Measurements from ENCODE around the gene ZNHIT2. TPM values are rescaled to one million over a fixed set of nuclear protein-coding genes. Genes with fewer than 3 reads are reported as not detected.

ZNHIT2 gene
- total and polyA plus RNA-seq, 2 of the 13 experiments (the other 11 are each of a cell fraction or from before 2014, with no cell fraction given) = 1.1 to 6.5 TPM

DNA sequence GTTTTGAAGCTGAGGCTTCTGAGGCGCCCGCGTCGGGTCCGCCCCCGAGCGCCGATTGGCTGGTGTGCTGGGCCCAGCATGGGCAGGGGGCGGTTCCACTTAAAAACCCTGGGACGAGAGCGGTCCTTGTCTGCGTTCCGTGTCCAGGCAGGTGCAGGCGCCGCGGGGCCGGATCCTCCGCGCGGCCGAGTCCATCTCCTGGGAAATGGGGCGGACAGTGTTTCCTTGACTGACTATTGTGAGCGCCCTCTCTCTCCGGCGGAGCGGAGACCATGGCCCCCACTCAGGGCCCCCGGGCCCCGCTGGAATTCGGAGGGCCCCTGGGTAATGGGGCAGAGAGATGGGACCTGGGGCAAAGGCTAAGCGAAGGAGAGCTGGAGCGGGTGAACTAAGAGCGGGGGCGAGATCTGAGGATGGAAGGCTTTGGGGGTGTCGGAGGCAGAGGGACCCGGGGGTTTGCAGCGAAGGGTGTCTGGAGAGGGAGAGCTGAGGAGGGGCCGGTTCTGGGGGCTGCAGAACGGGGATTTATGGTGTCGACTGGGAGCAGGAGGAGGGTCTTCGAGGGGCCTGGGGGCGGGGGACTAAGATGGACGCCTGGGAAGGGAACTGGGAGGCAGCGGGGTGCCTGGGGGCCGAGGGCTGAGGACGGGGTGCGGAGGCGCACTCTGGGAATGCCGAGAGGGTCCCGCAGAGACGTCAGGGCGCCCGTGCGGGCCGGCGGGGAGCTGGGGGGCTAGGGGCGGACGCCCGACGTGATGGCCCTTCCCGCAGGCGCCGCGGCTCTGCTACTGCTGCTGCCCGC, 5.6 kb downstream of the ZNHIT2 start, which contains the start of gene TM7SF2 (continued):
- no peak for TF ChIP-seq ZNF17 (CRISPR knock-in tag; IDR thresholded peaks at IDR 0.05)
- no peak for TF ChIP-seq ZSCAN9 (CRISPR knock-in tag; IDR thresholded peaks at IDR 0.05; ENCODE audit: borderline replicate concordance)
- no peak for TF ChIP-seq ISX (CRISPR knock-in tag; conservative IDR thresholded peaks at IDR 0.05)
- TF ChIP-seq NCOR1 (IDR thresholded peaks at IDR 0.05; ENCODE audit: borderline replicate concordance, low read length) = no peak
- TF ChIP-seq, protein P1, sequence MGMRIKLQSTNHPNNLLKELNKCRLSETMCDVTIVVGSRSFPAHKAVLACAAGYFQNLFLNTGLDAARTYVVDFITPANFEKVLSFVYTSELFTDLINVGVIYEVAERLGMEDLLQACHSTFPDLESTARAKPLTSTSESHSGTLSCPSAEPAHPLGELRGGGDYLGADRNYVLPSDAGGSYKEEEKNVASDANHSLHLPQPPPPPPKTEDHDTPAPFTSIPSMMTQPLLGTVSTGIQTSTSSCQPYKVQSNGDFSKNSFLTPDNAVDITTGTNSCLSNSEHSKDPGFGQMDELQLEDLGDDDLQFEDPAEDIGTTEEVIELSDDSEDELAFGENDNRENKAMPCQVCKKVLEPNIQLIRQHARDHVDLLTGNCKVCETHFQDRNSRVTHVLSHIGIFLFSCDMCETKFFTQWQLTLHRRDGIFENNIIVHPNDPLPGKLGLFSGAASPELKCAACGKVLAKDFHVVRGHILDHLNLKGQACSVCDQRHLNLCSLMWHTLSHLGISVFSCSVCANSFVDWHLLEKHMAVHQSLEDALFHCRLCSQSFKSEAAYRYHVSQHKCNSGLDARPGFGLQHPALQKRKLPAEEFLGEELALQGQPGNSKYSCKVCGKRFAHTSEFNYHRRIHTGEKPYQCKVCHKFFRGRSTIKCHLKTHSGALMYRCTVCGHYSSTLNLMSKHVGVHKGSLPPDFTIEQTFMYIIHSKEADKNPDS (CRISPR knock-in tag; IDR thresholded peaks at IDR 0.05) = no peak
- TF ChIP-seq, protein P2, sequence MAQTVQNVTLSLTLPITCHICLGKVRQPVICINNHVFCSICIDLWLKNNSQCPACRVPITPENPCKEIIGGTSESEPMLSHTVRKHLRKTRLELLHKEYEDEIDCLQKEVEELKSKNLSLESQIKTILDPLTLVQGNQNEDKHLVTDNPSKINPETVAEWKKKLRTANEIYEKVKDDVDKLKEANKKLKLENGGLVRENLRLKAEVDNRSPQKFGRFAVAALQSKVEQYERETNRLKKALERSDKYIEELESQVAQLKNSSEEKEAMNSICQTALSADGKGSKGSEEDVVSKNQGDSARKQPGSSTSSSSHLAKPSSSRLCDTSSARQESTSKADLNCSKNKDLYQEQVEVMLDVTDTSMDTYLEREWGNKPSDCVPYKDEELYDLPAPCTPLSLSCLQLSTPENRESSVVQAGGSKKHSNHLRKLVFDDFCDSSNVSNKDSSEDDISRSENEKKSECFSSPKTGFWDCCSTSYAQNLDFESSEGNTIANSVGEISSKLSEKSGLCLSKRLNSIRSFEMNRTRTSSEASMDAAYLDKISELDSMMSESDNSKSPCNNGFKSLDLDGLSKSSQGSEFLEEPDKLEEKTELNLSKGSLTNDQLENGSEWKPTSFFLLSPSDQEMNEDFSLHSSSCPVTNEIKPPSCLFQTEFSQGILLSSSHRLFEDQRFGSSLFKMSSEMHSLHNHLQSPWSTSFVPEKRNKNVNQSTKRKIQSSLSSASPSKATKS (CRISPR knock-in tag; IDR thresholded peaks at IDR 0.05) = no peak
- TF ChIP-seq, protein P3, sequence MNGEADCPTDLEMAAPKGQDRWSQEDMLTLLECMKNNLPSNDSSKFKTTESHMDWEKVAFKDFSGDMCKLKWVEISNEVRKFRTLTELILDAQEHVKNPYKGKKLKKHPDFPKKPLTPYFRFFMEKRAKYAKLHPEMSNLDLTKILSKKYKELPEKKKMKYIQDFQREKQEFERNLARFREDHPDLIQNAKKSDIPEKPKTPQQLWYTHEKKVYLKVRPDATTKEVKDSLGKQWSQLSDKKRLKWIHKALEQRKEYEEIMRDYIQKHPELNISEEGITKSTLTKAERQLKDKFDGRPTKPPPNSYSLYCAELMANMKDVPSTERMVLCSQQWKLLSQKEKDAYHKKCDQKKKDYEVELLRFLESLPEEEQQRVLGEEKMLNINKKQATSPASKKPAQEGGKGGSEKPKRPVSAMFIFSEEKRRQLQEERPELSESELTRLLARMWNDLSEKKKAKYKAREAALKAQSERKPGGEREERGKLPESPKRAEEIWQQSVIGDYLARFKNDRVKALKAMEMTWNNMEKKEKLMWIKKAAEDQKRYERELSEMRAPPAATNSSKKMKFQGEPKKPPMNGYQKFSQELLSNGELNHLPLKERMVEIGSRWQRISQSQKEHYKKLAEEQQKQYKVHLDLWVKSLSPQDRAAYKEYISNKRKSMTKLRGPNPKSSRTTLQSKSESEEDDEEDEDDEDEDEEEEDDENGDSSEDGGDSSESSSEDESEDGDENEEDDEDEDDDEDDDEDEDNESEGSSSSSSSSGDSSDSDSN (CRISPR knock-in tag; IDR thresholded peaks at IDR 0.05) = no peak; the same call in 1 of the 2 replicates
- no peak for TF ChIP-seq SOX13 (IDR thresholded peaks at IDR 0.05)
- no peak for TF ChIP-seq SOX13 (CRISPR knock-in tag; conservative IDR thresholded peaks at IDR 0.05 in 1 of 2, IDR thresholded peaks at IDR 0.05 in 1 of 2)
- no peak for TF ChIP-seq DNMT1 (CRISPR knock-in tag; IDR thresholded peaks at IDR 0.05)
- TF ChIP-seq SP5 (CRISPR knock-in tag; IDR thresholded peaks at IDR 0.05; ENCODE audit: borderline replicate concordance, low read depth) = no peak
- no peak for TF ChIP-seq ZNF160 (CRISPR knock-in tag; IDR thresholded peaks at IDR 0.05)
- TF ChIP-seq MED1 (CRISPR knock-in tag; IDR thresholded peaks at IDR 0.05) = peak; percentile 74
- TF ChIP-seq, protein P4, sequence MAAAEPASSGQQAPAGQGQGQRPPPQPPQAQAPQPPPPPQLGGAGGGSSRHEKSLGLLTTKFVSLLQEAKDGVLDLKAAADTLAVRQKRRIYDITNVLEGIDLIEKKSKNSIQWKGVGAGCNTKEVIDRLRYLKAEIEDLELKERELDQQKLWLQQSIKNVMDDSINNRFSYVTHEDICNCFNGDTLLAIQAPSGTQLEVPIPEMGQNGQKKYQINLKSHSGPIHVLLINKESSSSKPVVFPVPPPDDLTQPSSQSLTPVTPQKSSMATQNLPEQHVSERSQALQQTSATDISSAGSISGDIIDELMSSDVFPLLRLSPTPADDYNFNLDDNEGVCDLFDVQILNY (CRISPR knock-in tag; conservative IDR thresholded peaks at IDR 0.05) = no peak
- 0 out of 2 replicates have a peak, but pooled peaks have one; percentile 23 for TF ChIP-seq ZNF761 (CRISPR knock-in tag; conservative IDR thresholded peaks at IDR 0.05)
- TF ChIP-seq, protein P5, sequence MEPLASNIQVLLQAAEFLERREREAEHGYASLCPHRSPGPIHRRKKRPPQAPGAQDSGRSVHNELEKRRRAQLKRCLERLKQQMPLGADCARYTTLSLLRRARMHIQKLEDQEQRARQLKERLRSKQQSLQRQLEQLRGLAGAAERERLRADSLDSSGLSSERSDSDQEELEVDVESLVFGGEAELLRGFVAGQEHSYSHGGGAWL (CRISPR knock-in tag; IDR thresholded peaks at IDR 0.05) = no peak
- no peak for TF ChIP-seq SNRNP70 (IDR thresholded peaks at IDR 0.05; ENCODE audit: low read depth, low read length)
- peak; percentile 64; the same call in 1 of the 2 replicates for TF ChIP-seq NAIF1 (CRISPR knock-in tag; IDR thresholded peaks at IDR 0.05; ENCODE audit: borderline replicate concordance)
